ENCODE measurements around the gene SOWAHC. TPM values are rescaled to one million over a fixed set of nuclear protein-coding genes. Genes with fewer than 3 reads are reported as not detected.

SOWAHC gene
- total and polyA plus RNA-seq, 4 experiments from 2014 or later, result 0.37 to 1.5 (median 1.1) TPM

DNA sequence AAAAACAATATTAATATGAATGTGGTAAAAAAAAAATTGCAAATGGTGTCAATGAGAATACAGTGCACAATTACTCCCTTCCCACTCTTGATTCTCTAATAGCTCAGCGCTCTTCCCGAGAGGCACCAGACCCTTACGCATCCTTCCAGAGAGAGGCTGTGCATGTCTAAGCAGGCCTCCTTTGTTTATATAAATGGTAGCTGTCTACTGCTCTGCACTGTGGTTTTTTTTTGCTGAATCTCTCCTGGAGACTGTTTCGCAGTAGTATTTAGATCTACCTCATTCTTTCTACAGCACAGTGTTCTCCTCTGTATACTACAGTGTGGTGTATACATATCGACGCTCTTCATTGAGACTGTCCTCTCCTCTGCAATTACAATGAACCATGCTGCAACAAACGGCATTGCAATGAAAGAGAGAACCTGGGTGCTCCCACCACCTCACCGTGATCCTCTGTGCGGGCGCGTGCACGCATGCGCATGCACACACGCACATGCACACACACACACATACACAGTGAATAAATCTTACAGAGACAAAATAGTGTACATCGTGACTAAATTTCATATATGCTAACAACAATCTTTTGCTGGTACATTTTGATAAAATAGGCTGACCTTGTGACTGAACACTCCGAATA, 19.8 kb upstream of the SOWAHC start:
- Mint-ChIP-seq H3K4me1 (no peaks in the 10 kb centered on the region), H3K27me3 (peaks cover 0 to 2% of the 10 kb centered on the region in 2 donors), H3K27ac (no peak overlapping the region), H3K9me3 (no peaks in the 10 kb centered on the region), H3K4me3 (no peak overlapping the region), H3K36me3 (no peaks in the 10 kb centered on the region)
- intact Hi-C loops (cut with micrococcal nuclease), result no loop called here
- H3K9me3 ChIP-seq (ENCODE audit: control insufficient read depth in 1 of 2, low read length in 2 of 2), result no peaks in the 10 kb centered on the region
- no peak for DNase-seq
- ChIA-PET POLR2A (ENCODE audit: partially characterized antibody) (no interaction called here), CTCF (ENCODE audit: partially characterized antibody) (no interaction called here)
- no peak overlapping the region for H3K4me3 ChIP-seq (ENCODE audit: low read length in 2 of 2)
- no peaks in the 10 kb centered on the region for H3K4me1 ChIP-seq (ENCODE audit: insufficient read depth, low read length)
- H3K36me3 ChIP-seq (ENCODE audit: insufficient read depth, low read length), result no peaks in the 10 kb centered on the region
- no peak overlapping the region for H3K27ac ChIP-seq (ENCODE audit: low read depth, low read length)
- H3K27me3 ChIP-seq (ENCODE audit: insufficient read depth, low read length), result no peaks in the 10 kb centered on the region

DNA sequence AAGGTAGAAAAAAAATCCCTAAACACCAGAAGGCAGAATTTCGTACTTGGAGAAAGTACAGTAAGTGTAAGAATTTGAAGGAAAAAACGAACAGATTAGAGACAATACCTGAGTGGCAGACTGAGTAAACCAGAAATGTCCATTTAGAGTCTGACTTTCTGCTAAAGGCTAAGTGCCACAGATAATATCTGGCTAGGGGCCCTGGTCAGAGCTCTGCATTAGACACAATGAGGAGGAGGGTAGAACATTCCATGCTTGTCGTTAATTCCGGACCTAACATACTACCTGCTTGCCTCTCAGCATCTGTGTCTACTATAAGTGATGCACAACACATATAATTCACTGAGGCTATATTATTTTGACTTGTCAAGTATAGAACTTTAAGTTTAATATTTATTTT, 18.5 kb upstream of the SOWAHC start:
- no peak overlapping the region for H3K27ac Mint-ChIP-seq
- no peaks in the 10 kb centered on the region for H3K36me3 Mint-ChIP-seq
- no peaks in the 10 kb centered on the region for H3K4me1 ChIP-seq (ENCODE audit: insufficient read depth, low read length)
- CTCF ChIA-PET (ENCODE audit: partially characterized antibody), result no interaction called here
- intact Hi-C loops (cut with micrococcal nuclease), result no loop called here
- H3K27me3 ChIP-seq (ENCODE audit: insufficient read depth, low read length), result no peaks in the 10 kb centered on the region
- no peaks in the 10 kb centered on the region for H3K27me3 Mint-ChIP-seq
- no peak overlapping the region for H3K27ac ChIP-seq (ENCODE audit: low read depth, low read length)
- no peaks in the 10 kb centered on the region for H3K9me3 ChIP-seq (ENCODE audit: control insufficient read depth in 1 of 2, low read length in 2 of 2)
- no peak overlapping the region for H3K4me3 ChIP-seq (ENCODE audit: low read length in 2 of 2)
- H3K9me3 Mint-ChIP-seq, result no peaks in the 10 kb centered on the region
- DNase-seq, result no peak
- no peaks in the 10 kb centered on the region for H3K4me1 Mint-ChIP-seq
- H3K4me3 Mint-ChIP-seq, result no peak overlapping the region
- POLR2A ChIA-PET (ENCODE audit: partially characterized antibody), result no interaction called here
- H3K36me3 ChIP-seq (ENCODE audit: insufficient read depth, low read length), result no peaks in the 10 kb centered on the region

DNA sequence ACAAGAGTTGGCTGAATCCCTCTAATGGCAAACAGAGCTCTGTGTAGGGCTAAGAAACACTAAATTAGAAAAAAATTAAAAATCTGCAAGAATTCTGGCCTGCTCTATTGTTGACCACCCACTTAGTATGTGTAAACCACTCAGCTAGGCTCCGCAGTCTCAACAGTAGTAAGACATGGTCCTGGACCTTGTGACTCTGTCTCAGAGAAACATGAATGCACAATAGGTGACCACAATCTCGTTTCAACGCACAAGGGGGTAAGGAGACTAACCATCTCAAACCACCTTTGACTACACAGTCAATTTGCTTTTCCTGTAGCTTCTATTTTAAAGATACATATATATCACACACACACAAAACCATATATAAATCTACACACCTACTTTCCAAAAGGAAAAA, 16.9 kb upstream of the SOWAHC start:
- CTCF ChIA-PET (ENCODE audit: partially characterized antibody), result no interaction called here

DNA sequence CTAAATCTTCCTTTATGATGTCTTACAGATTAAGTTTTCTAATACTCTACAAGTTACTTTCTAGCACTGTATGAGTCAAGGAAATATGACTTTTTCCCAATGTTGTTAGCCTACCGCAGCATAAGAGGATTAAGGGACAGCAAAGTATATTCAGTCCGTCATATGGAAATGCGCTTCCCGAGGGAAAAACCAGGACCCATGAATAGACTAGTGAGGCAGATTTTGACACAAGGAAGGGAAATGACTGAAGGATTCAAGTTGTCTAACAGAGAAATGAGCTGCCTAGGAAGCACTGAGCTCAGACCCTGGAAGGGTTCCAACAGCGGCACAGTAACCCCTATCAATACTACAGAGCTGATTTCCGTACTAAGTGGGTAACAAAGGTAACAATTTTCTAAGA, 12.4 kb upstream of the SOWAHC start:
- no peak overlapping the region for H3K27ac ChIP-seq (ENCODE audit: low read depth, low read length)
- H3K36me3 Mint-ChIP-seq, result no peaks in the 10 kb centered on the region
- peaks cover 9 to 17% of the 10 kb centered on the region in 2 donors for H3K27me3 Mint-ChIP-seq
- H3K4me1 Mint-ChIP-seq, result peaks cover 0 to 2% (median 0%) of the 10 kb centered on the region in 4 donors
- H3K9me3 ChIP-seq (ENCODE audit: control insufficient read depth in 1 of 2, low read length in 2 of 2), result no peaks in the 10 kb centered on the region
- H3K27me3 ChIP-seq (ENCODE audit: insufficient read depth, low read length), result no peaks in the 10 kb centered on the region
- no peaks in the 10 kb centered on the region for H3K9me3 Mint-ChIP-seq
- H3K4me3 ChIP-seq (ENCODE audit: low read length in 2 of 2), result no peak overlapping the region
- no peak for DNase-seq
- CTCF ChIA-PET (ENCODE audit: partially characterized antibody), result no interaction called here
- no peak overlapping the region for H3K4me3 Mint-ChIP-seq
- no peaks in the 10 kb centered on the region for H3K4me1 ChIP-seq (ENCODE audit: insufficient read depth, low read length)
- H3K27ac Mint-ChIP-seq, result no peak overlapping the region
- POLR2A ChIA-PET (ENCODE audit: partially characterized antibody), result no interaction called here
- no peaks in the 10 kb centered on the region for H3K36me3 ChIP-seq (ENCODE audit: insufficient read depth, low read length)
- intact Hi-C loops (cut with micrococcal nuclease), result no loop called here

More for the DNA sequence above, 16.9 kb upstream of the SOWAHC start:
- Mint-ChIP-seq H3K9me3 (no peaks in the 10 kb centered on the region), H3K27me3 (peaks cover 5 to 9% of the 10 kb centered on the region in 2 donors), H3K4me3 (no peak overlapping the region), H3K27ac (no peak overlapping the region), H3K4me1 (no peaks in the 10 kb centered on the region), H3K36me3 (no peaks in the 10 kb centered on the region)
- intact Hi-C loops (cut with micrococcal nuclease), result no loop called here
- POLR2A ChIA-PET (ENCODE audit: partially characterized antibody), result no interaction called here
- DNase-seq, result no peak
- Histone ChIP-seq H3K9me3 (ENCODE audit: control insufficient read depth in 1 of 2, low read length in 2 of 2) (no peaks in the 10 kb centered on the region), H3K27me3 (ENCODE audit: insufficient read depth, low read length) (no peaks in the 10 kb centered on the region), H3K27ac (ENCODE audit: low read depth, low read length) (no peak overlapping the region), H3K4me3 (ENCODE audit: low read length in 2 of 2) (no peak overlapping the region), H3K36me3 (ENCODE audit: insufficient read depth, low read length) (no peaks in the 10 kb centered on the region), H3K4me1 (ENCODE audit: insufficient read depth, low read length) (no peaks in the 10 kb centered on the region)

DNA sequence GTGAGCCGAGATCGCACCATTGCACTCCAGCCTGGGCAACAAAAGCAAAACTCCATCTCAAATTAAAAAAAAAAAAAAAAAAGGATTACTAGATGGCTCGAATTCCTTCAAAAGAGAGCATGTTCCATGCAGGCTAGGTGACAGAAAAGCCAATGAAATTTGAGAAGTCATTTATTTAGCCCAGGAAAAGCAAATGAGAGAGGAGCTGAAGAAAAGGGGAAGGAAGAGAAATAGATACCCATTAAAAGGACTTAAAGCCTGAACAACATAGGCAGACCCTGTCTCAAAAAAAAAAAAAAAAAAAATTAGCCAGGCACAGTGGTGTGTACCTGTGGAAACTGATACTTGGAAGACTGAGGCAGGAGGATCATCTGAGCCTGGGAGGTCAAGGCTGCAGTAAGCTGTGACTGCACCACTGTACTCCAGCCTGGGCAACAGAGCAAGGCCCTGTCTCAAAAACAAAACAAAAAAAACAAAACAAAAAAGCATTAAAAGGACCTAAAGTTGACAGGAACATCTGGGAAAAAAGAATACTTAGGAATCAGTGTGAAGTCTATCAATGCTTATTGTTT, 11.5 kb upstream of the SOWAHC start:
- no peaks in the 10 kb centered on the region for H3K27me3 ChIP-seq (ENCODE audit: insufficient read depth, low read length)
- Mint-ChIP-seq H3K4me3 (no peak overlapping the region), H3K4me1 (peaks cover 0 to 2% (median 0%) of the 10 kb centered on the region in 4 donors), H3K36me3 (no peaks in the 10 kb centered on the region), H3K27ac (no peak overlapping the region), H3K9me3 (no peaks in the 10 kb centered on the region), H3K27me3 (peaks cover 11 to 23% of the 10 kb centered on the region in 2 donors)
- no peak for DNase-seq
- intact Hi-C loops (cut with micrococcal nuclease), result no loop called here
- no peaks in the 10 kb centered on the region for H3K9me3 ChIP-seq (ENCODE audit: control insufficient read depth in 1 of 2, low read length in 2 of 2)
- H3K27ac ChIP-seq (ENCODE audit: low read depth, low read length), result no peak overlapping the region
- H3K36me3 ChIP-seq (ENCODE audit: insufficient read depth, low read length), result no peaks in the 10 kb centered on the region
- ChIA-PET CTCF (ENCODE audit: partially characterized antibody) (no interaction called here), POLR2A (ENCODE audit: partially characterized antibody) (no interaction called here)
- no peak overlapping the region for H3K4me3 ChIP-seq (ENCODE audit: low read length in 2 of 2)
- no peaks in the 10 kb centered on the region for H3K4me1 ChIP-seq (ENCODE audit: insufficient read depth, low read length)

DNA sequence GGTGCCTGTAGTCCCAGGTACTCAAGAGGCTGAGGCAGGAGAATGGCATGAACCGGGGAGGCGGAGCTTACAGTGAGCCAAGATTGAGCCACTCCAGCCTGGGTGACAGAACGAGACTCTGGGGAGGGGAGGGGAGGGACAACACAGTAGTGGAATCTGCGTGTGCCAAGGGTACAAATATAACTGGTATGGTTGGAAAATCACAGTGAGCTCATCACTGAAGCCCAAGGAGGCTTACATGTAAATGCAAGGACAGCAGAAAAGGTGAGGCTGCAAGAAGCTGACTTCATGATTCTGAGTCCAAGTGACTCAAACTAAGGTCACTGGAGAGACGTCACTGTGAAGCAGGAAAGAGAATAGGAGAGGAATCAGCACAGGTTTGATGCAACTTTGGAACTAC, 9.6 kb upstream of the SOWAHC start:
- no peak overlapping the region for H3K4me3 ChIP-seq (ENCODE audit: low read length in 2 of 2)
- Mint-ChIP-seq H3K27me3 (peaks cover 21 to 33% of the 10 kb centered on the region in 2 donors), H3K27ac (no peak overlapping the region), H3K4me3 (no peak overlapping the region), H3K9me3 (peaks cover 0 to 2% (median 0%) of the 10 kb centered on the region in 8 donors), H3K36me3 (no peaks in the 10 kb centered on the region), H3K4me1 (peaks cover 3 to 6% (median 5%) of the 10 kb centered on the region in 4 donors)
- H3K36me3 ChIP-seq (ENCODE audit: insufficient read depth, low read length), result no peaks in the 10 kb centered on the region
- ChIA-PET CTCF (ENCODE audit: partially characterized antibody) (no interaction called here), POLR2A (ENCODE audit: partially characterized antibody) (no interaction called here)
- no peak for DNase-seq
- no peaks in the 10 kb centered on the region for H3K9me3 ChIP-seq (ENCODE audit: control insufficient read depth in 1 of 2, low read length in 2 of 2)
- H3K27me3 ChIP-seq (ENCODE audit: insufficient read depth, low read length), result no peaks in the 10 kb centered on the region
- no peaks in the 10 kb centered on the region for H3K4me1 ChIP-seq (ENCODE audit: insufficient read depth, low read length)
- no peak overlapping the region for H3K27ac ChIP-seq (ENCODE audit: low read depth, low read length)
- intact Hi-C loops (cut with micrococcal nuclease), result no loop called here

DNA sequence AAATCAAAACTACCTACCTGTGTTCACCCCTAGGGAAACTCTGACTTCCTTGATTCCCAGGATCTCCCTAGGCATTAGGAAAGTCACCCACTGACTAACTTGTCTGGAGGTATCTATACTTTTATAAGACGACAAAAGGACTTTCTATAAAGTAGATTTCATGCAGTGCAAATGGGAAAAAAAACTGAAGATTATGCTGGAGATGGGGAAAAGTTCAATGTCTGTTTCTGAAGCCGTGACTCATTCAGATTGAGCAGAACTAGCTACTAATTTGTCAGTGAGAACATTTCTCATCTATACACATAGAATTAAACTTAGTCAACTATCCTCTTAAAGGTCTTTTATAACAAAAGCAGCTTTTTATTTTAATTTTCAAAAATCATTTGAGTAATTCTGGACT, 6.4 kb upstream of the SOWAHC start:
- H3K4me3 Mint-ChIP-seq, result no peak overlapping the region
- peaks cover 22 to 36% of the 10 kb centered on the region in 2 donors for H3K27me3 Mint-ChIP-seq
- H3K9me3 Mint-ChIP-seq, result peaks cover 0 to 7% (median 1%) of the 10 kb centered on the region in 8 donors
- no peak for DNase-seq
- Histone ChIP-seq H3K9me3 (ENCODE audit: control insufficient read depth in 1 of 2, low read length in 2 of 2) (no peaks in the 10 kb centered on the region), H3K27ac (ENCODE audit: low read depth, low read length) (no peak overlapping the region), H3K27me3 (ENCODE audit: insufficient read depth, low read length) (no peaks in the 10 kb centered on the region), H3K4me3 (ENCODE audit: low read length in 2 of 2) (no peak overlapping the region), H3K4me1 (ENCODE audit: insufficient read depth, low read length) (no peaks in the 10 kb centered on the region), H3K36me3 (ENCODE audit: insufficient read depth, low read length) (no peaks in the 10 kb centered on the region)
- H3K36me3 Mint-ChIP-seq, result no peaks in the 10 kb centered on the region
- H3K27ac Mint-ChIP-seq, result no peak overlapping the region
- ChIA-PET CTCF (ENCODE audit: partially characterized antibody) (no interaction called here), POLR2A (ENCODE audit: partially characterized antibody) (no interaction called here)
- peaks cover 6 to 15% (median 10%) of the 10 kb centered on the region in 4 donors for H3K4me1 Mint-ChIP-seq
- intact Hi-C loops (cut with micrococcal nuclease), result no loop called here

Measured in CD4-positive, alpha-beta memory T cell (primary cell).